WERI-Rb-1 (cell line): Measurements from ENCODE around the gene GRHPR.

ENCODE experiments used
- DNase-seq: peaks from one replicate; pipeline ENCODE4 v3.0.0-alpha.2; 2020
- H3K27ac ChIP-seq: fragments of 250-450 bp; sonication (Bioruptor Pico); 2 replicates; pipeline ENCODE4 v1.5.1; 2020; ENCODE audit warnings: mild to moderate bottlenecking, moderate library complexity
- H3K27me3 ChIP-seq: fragments of 250-450 bp; sonication (Bioruptor Pico); 2 replicates; pipeline ENCODE4 v1.5.1; 2021; ENCODE audit warnings: mild to moderate bottlenecking, low read depth, moderate library complexity; ENCODE audit not compliant: insufficient read depth, severe bottlenecking
- H3K36me3 ChIP-seq: fragments of 250-450 bp; sonication (Bioruptor Pico); 2 replicates; pipeline ENCODE4 v1.5.1; 2020; ENCODE audit warnings: mild to moderate bottlenecking, moderate library complexity
- H3K4me3 ChIP-seq: 2 replicates; pipeline ENCODE4 v1.5.1; 2011; ENCODE audit warnings: low read depth, mild to moderate bottlenecking, control low read depth, low read length
- H3K9me3 ChIP-seq: fragments of 250-450 bp; sonication (Bioruptor Pico); 2 replicates; pipeline ENCODE4 v1.5.1; 2021; ENCODE audit warnings: mild to moderate bottlenecking, moderate library complexity; ENCODE audit not compliant: severe bottlenecking
- TF ChIP-seq, protein P1 (sequence below): IDR thresholded peaks from 2 replicates; pipeline ENCODE4 v1.5.1; 2011; ENCODE audit warnings: low read depth, mild to moderate bottlenecking, control low read depth, inconsistent platforms, low read length

Gene GRHPR

DNA sequence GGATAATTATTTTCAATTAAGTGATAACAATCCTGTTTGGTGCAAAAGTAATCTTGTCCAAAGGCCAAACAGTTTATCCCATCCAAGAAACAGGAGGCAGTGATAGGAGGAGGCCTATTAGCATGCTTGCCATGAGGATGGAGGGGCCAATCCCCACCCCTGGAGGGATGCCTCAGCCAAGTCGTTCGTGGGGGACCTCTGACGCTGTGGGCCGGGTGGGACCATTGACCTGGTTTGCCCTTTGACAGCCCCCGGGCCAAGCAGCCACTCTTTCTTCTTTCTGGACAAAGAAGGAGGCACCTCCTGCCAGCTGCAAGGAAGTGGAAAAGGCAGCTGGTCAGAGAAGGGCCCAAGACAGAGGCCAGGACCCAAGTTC, 39.5 kb upstream of the GRHPR start:
- no peaks in the 10 kb centered on the region for H3K36me3 ChIP-seq
- TF ChIP-seq, protein P1, sequence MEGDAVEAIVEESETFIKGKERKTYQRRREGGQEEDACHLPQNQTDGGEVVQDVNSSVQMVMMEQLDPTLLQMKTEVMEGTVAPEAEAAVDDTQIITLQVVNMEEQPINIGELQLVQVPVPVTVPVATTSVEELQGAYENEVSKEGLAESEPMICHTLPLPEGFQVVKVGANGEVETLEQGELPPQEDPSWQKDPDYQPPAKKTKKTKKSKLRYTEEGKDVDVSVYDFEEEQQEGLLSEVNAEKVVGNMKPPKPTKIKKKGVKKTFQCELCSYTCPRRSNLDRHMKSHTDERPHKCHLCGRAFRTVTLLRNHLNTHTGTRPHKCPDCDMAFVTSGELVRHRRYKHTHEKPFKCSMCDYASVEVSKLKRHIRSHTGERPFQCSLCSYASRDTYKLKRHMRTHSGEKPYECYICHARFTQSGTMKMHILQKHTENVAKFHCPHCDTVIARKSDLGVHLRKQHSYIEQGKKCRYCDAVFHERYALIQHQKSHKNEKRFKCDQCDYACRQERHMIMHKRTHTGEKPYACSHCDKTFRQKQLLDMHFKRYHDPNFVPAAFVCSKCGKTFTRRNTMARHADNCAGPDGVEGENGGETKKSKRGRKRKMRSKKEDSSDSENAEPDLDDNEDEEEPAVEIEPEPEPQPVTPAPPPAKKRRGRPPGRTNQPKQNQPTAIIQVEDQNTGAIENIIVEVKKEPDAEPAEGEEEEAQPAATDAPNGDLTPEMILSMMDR: no peak
- H3K9me3 ChIP-seq: no peaks in the 10 kb centered on the region
- DNase-seq: no peak
- no peak overlapping the region for H3K4me3 ChIP-seq
- no peaks in the 10 kb centered on the region for H3K27me3 ChIP-seq
- H3K27ac ChIP-seq: no peak overlapping the region

DNA sequence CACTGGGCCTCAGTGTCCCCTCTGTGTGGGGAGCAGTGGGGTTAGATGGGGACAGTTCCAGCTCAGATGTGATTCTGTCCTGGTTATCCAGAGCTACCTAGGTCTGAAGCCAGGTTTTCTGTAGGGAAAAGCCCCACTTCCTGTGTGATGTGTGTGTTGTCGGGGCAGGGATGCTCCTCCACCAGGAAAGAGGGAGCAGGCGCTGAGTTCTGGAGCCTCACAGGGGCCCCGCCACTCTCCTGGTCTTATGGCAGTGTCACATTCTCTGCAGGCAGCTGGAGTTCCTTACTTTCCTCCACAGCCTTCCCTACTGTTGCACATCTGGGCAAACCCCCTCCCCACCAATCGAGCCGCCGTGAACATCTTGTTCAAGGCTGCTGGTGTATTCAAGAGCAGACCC, 39.1 kb upstream of the GRHPR start:
- no peaks in the 10 kb centered on the region for H3K27me3 ChIP-seq
- TF ChIP-seq, protein P1: no peak
- no peak overlapping the region for H3K4me3 ChIP-seq
- H3K9me3 ChIP-seq: no peaks in the 10 kb centered on the region
- H3K36me3 ChIP-seq: no peaks in the 10 kb centered on the region
- no peak overlapping the region for H3K27ac ChIP-seq
- DNase-seq: no peak

DNA sequence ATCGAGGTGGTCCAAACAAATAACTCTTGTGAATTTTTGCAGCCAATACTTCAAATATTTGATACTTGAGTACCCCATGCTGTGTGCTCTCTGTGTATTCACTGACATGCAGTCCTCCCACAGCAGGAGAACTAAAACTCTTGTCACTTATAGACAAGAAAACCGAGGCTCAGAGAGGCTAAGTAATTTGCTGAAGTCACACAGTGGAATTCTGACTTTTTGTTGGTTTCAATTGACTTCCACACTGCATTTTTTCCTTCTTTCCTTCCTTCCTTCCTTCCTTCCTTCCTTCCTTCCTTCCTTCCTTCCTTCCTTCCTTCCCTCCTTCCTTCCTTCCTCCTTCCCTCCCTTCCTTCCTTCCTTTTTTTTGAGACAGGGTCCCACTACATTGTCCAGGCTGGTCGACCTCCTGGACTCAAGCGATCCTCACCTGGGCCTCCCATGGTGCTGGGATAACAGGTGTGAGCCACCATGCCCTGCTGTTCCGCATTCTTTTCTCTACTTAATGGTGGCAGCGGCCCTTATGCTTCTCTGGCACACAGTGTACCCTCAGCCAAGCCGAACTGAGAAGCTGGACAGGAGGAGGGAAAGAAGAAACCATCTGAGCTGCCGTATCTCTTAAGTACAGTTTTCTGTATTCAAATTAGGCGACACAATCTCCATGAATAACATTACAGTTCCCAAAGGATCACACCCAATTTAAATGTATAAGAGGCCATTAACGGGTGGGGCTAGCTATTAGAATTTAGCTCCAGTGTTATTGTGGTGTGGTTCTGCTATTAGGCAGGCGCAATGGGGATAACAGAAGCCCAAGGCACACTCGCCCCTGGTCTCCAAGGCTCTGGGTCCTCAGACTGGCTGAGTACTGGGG, 38.4 kb upstream of the GRHPR start:
- DNase-seq: no peak
- no peaks in the 10 kb centered on the region for H3K9me3 ChIP-seq
- no peak overlapping the region for H3K4me3 ChIP-seq
- no peak overlapping the region for H3K27ac ChIP-seq
- H3K36me3 ChIP-seq: no peaks in the 10 kb centered on the region
- TF ChIP-seq, protein P1: no peak
- H3K27me3 ChIP-seq: no peaks in the 10 kb centered on the region

DNA sequence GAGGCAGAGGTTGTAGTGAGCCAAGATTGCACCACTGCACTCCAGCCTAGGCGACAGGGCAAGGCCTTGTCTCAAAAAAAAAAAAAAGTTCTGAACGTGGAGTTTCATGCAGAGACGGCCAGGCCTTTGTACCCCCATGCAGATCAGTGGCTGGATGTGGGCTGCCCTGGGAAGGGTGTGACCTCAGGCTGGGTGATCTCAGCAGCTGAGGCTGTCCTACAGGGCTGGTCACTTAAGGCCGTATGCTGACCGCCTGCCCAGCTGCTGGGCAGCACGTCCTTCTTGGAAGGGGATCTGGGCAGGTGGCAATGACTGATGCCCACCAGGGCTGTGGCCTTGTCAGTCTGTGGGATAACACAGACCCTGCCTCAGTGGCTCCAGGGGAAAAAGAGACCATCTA, 37.2 kb upstream of the GRHPR start:
- Histone ChIP-seq H3K4me3 (no peak overlapping the region), H3K36me3 (no peaks in the 10 kb centered on the region), H3K9me3 (no peaks in the 10 kb centered on the region), H3K27me3 (no peaks in the 10 kb centered on the region), H3K27ac (no peak overlapping the region)
- TF ChIP-seq, protein P1: no peak
- DNase-seq: no peak

DNA sequence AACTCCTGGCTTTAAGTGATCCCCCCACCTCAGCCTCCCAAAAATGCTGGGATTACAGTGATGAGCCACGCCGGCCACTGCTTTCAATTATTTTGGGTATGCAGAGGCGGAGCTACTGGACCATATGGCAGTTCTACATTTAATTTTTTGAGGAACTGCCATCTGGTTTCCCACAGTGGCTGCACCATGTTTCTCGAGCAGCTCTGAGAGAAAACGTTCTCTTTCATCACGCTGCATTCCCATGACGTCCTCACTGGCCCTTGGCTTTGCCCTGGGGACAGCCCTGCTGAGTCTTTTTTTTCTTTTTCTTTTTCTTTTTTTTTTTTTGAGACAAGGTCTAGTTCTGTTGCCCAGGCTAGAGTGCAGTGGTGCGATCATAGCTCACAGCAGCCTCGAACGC, 35.5 kb upstream of the GRHPR start:
- no peak for DNase-seq
- H3K27me3 ChIP-seq: no peaks in the 10 kb centered on the region
- no peak overlapping the region for H3K4me3 ChIP-seq
- no peak overlapping the region for H3K27ac ChIP-seq
- TF ChIP-seq, protein P1: no peak
- no peaks in the 10 kb centered on the region for H3K36me3 ChIP-seq
- H3K9me3 ChIP-seq: no peaks in the 10 kb centered on the region

DNA sequence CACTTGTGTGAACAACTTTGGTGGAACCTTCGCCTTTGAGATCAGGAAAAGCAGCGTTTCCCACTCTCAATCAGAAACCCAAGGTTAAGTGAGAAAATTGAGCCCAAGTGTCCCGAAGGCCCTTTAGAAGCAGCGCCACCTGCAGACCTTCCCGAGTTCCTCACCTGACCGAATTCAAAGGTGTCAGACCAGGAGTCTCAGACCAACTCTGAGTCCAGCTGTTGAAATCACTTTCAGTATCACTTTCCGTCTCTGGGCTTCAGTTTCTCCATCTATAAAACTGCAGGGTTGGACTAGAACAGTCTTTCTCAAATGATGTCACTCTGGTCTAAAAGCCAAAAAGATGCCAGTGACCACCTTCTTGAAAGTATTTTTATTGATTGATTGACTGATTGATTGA, 31.7 kb upstream of the GRHPR start:
- H3K4me3 ChIP-seq: no peak overlapping the region
- no peaks in the 10 kb centered on the region for H3K9me3 ChIP-seq
- no peak overlapping the region for H3K27ac ChIP-seq
- TF ChIP-seq, protein P1: peak; percentile 66
- no peaks in the 10 kb centered on the region for H3K36me3 ChIP-seq
- H3K27me3 ChIP-seq: no peaks in the 10 kb centered on the region
- DNase-seq: peak; percentile 45
